Neuronal stem cell (in vitro differentiated cells): ENCODE measurements around the gene NBPF3.

Source experiments
- DNase-seq: peaks from one replicate; pipeline ENCODE4 v3.0.0-alpha.2; 2013; ENCODE audit warnings: low spot score
- H2AFZ ChIP-seq: one replicate; pipeline ENCODE4 v1.6.1; 2013; ENCODE audit warnings: mild to moderate bottlenecking, low read length, inconsistent platforms
- H2AK5ac ChIP-seq: 2 replicates; pipeline ENCODE4 v1.6.1; 2013; ENCODE audit warnings: low read depth, mild to moderate bottlenecking, inconsistent platforms, low read length, moderate library complexity, mixed read lengths
- H2BK120ac ChIP-seq: 2 replicates; pipeline ENCODE4 v1.6.1; 2013; ENCODE audit warnings: low read depth, mild to moderate bottlenecking, inconsistent platforms, low read length, moderate library complexity, mixed read lengths
- H2BK12ac ChIP-seq: one replicate; pipeline ENCODE4 v1.6.1; 2013; ENCODE audit warnings: low read length, inconsistent platforms
- H2BK15ac ChIP-seq: 2 replicates; pipeline ENCODE4 v1.6.1; 2013; ENCODE audit warnings: mild to moderate bottlenecking, low read length, inconsistent platforms, mixed read lengths
- H2BK5ac ChIP-seq: one replicate; pipeline ENCODE4 v1.6.1; 2013; ENCODE audit warnings: inconsistent platforms, mild to moderate bottlenecking, low read length, moderate library complexity
- H3K14ac ChIP-seq: one replicate; pipeline ENCODE4 v1.6.1; 2013; ENCODE audit warnings: low read length, inconsistent platforms
- H3K18ac ChIP-seq: 2 replicates; pipeline ENCODE4 v1.6.1; 2013; ENCODE audit warnings: low read length, inconsistent platforms
- H3K23ac ChIP-seq: 2 replicates; pipeline ENCODE4 v1.6.1; 2013; ENCODE audit warnings: low read depth, mild to moderate bottlenecking, mixed read lengths, low read length, inconsistent platforms; ENCODE audit not compliant: poor library complexity
- H3K27ac ChIP-seq: replicated peaks from 3 replicates; pipeline ENCODE4 v1.5.1; 2013; ENCODE audit warnings: low read length, inconsistent platforms
- H3K27me3 ChIP-seq, 3 experiments: 2 replicates each; pipeline ENCODE4 v1.6.1; 2013; ENCODE audit warnings: low read length in 3 of 3, mild to moderate bottlenecking in 2 of 3, inconsistent platforms in 1 of 3, low read depth in 1 of 3, mixed read lengths in 1 of 3, moderate library complexity in 1 of 3; ENCODE audit not compliant: control insufficient read depth in 3 of 3, insufficient read depth in 3 of 3
- H3K36me3 ChIP-seq, 2 donors: replicated peaks in 1 of 2; 2 replicates each; pipeline ENCODE4 v1.6.1; 2013; ENCODE audit warnings: low read length in 2 of 2; ENCODE audit not compliant: control insufficient read depth in 2 of 2, insufficient read depth in 2 of 2
- H3K4ac ChIP-seq: 2 replicates; pipeline ENCODE4 v1.6.1; 2013; ENCODE audit warnings: inconsistent platforms, mild to moderate bottlenecking, low read length, moderate library complexity
- H3K4me1 ChIP-seq, 2 donors: 1 replicate in 1 of 2; 2 replicates in 1 of 2; pipeline ENCODE4 v1.6.1; 2013; ENCODE audit warnings: low read length in 2 of 2, low read depth in 1 of 2; ENCODE audit not compliant: control insufficient read depth in 2 of 2, insufficient read depth in 1 of 2
- H3K4me2 ChIP-seq: one replicate; pipeline ENCODE4 v1.6.1; 2013; ENCODE audit warnings: mild to moderate bottlenecking, low read length, inconsistent platforms; ENCODE audit not compliant: insufficient read depth, poor library complexity, severe bottlenecking
- H3K4me3 ChIP-seq, 2 donors: 2 replicates each; pipeline ENCODE4 v1.5.1; 2013; ENCODE audit warnings: low read length in 2 of 2, mild to moderate bottlenecking in 2 of 2, inconsistent platforms in 1 of 2, moderate library complexity in 1 of 2
- H3K79me1 ChIP-seq: one replicate; pipeline ENCODE4 v1.6.1; 2013; ENCODE audit warnings: low read depth, mild to moderate bottlenecking, inconsistent platforms, low read length, moderate library complexity
- H3K9ac ChIP-seq: one replicate; pipeline ENCODE4 v1.6.1; 2013; ENCODE audit warnings: mild to moderate bottlenecking, low read depth, low read length, inconsistent platforms; ENCODE audit not compliant: poor library complexity
- H3K9me3 ChIP-seq, 2 donors: replicated peaks in 1 of 2; 2 replicates each; pipeline versions ENCODE3 to v1.6.1; 2013; ENCODE audit warnings: low read length in 2 of 2, mild to moderate bottlenecking in 2 of 2, inconsistent platforms in 1 of 2, low read depth in 1 of 2, mixed read lengths in 1 of 2, moderate library complexity in 1 of 2; ENCODE audit not compliant: control insufficient read depth in 2 of 2, insufficient read depth in 1 of 2
- H4K8ac ChIP-seq: one replicate; pipeline ENCODE4 v1.6.1; 2013; ENCODE audit warnings: low read depth, mild to moderate bottlenecking, inconsistent platforms, low read length, moderate library complexity
- H4K91ac ChIP-seq: one replicate; pipeline ENCODE4 v1.6.1; 2013; ENCODE audit warnings: low read length, low read depth, mild to moderate bottlenecking, inconsistent platforms; ENCODE audit not compliant: poor library complexity
- WGBS, 2 donors: extraction: QIAGEN DNeasy Blood & Tissue Kit; methylation state at CpG; one replicate each; pipeline ENCODE4 v1.1.7; 2013; ENCODE audit warnings: missing lambda C conversion rate in 2 of 2, mixed read lengths in 1 of 2; ENCODE audit not compliant: insufficient read length in 2 of 2, insufficient replicate concordance in 1 of 2; ENCODE audit errors: extremely low coverage in 2 of 2; 5-methylcytosine and 5-hydroxymethylcytosine counted together

The NBPF3 gene

DNA sequence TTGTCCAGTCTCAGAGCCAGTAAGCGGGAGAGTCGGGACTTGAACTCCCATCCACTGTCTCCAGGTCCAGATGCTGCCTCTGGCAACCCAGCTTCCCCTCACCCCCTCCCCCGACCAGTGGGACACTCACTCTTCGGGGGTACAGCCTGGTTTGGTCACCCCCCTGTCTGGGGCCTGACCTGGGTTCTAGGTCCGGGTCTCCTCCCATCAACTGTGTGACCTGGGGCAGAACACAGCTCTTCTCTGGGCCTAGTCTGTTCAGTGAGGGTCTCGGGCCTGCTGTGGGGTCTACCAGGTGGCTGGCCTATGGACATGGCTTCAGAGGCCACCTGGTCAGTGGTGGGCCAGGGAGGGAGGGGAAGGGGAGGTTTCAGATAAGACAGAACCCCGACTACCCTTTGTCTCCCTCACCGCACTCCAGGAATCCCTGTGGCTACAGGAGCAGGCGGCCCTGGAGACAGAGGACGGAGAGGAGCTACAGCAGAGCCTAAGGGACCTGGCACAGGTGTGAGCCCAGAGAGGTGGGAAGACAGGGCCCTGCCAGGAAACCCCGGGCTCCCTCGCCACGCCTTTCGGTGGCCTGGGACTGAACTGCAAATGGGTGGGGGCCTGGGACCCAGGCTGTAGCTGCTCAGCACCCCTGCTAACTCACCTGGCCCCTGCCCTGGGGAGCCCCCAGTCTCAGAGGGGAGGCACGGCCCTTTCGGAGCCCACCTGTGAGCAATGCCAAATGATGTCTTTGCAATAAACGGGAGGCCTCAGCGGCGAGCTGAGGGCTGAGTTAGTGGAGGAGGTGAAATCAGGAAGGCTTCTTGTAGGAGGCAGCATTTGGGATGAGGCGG lies 4.1 kb upstream of the NBPF3 start:
- Histone ChIP-seq H3K79me1 (peaks cover 2% of the 10 kb centered on the region), H3K9me3 (no peaks in the 10 kb centered on the region), H3K27ac (no peak overlapping the region), H2AK5ac (peak overlapping the region; percentile 2), H3K18ac (peak overlapping the region; percentile 96), H3K23ac (peak overlapping the region; percentile 97), H3K4me1 (peaks cover 0 to 2% of the 10 kb centered on the region in 2 donors), H2AFZ (no peak overlapping the region), H3K9ac (no peak overlapping the region), H2BK12ac (no peak overlapping the region), H3K36me3 (no peaks in the 10 kb centered on the region), H2BK15ac (peak overlapping the region; percentile 85), H3K4ac (no peak overlapping the region), H4K8ac (no peak overlapping the region), H3K14ac (no peak overlapping the region), H4K91ac (no peak overlapping the region), H3K4me2 (peak overlapping the region; percentile 57), H2BK5ac (peak overlapping the region; percentile 2), H3K4me3 (no peak overlapping the region), H2BK120ac (peak overlapping the region; percentile 31), H3K27me3 (peaks cover 0 to 23% (median 15%) of the 10 kb centered on the region in 3 experiments)
- WGBS, 2 donors: no CpG with 5 or more reads among the region's 20 CpGs
- DNase-seq: no peak

DNA sequence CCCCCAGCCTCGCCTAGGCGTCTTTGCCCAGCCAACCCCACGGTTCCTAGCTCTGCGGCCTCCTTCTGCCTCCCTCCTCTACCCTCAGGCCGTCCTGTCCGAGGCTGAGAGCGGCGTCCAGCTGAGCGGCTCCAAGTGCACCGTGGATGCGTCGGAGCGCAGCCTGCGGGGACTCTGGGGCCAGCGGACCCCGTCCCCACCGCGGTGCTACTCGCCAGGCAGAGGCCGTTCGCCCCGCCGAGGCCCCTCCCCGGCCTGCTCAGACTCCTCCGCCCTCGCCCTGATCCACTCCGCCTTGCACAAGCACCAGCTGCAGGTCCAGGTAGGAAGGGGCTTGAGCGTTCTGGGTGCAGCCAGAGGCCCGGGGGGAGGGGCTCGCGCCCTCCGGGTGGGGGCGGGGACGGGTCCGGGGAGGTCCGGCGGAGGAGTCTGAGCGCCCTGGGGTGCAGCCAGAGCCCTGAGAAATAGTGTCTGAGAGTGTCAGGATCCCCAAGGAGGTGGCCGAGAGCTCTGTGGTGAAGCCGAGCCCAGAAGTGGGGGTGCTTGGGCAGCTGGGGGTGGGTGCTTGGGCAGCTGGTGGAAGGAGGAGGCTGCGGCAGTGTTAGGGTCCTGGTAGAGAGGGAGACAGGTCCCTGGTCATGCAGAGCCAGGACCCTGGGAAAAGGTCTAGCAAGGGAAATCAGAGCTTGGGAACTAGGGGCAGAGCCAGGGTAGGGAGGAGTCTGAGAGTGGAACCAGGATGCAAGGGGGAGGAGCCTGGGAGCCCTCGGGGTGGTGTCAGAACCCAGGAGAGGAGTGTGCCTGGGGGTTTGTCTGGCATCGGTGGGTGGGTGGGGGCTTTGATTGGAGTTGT lies 3.2 kb upstream of the NBPF3 start:
- DNase-seq: no peak
- peak overlapping the region in 1 of 2 donors; percentile 71 for H3K4me3 ChIP-seq

DNA sequence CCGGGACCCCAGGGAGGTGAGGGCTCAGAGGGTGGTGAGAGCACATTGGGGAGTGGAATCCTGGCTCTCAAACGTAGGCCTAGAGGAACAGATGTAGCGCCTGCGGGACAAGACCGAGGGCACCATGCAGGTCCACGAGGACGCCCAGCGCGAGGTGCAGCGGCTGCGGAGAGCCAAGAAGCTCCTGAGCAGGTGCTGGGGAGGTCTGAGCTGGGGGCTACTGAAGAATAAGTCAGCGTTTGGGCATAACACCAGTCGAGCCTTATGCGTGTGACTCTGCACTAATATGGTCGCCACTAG lies 2.6 kb upstream of the NBPF3 start:
- Histone ChIP-seq H3K9ac (no peak overlapping the region), H3K27ac (no peak overlapping the region), H3K27me3 (peaks cover 0 to 19% (median 19%) of the 10 kb centered on the region in 3 experiments), H2BK120ac (no peak overlapping the region), H2AK5ac (no peak overlapping the region), H4K8ac (no peak overlapping the region), H2BK15ac (peak overlapping the region; percentile 54), H3K4ac (no peak overlapping the region), H3K36me3 (no peaks in the 10 kb centered on the region), H3K14ac (no peak overlapping the region), H3K79me1 (peaks cover 2% of the 10 kb centered on the region), H3K4me1 (peaks cover 0 to 2% of the 10 kb centered on the region in 2 donors), H3K4me3 (peak overlapping the region in 1 of 2 donors; percentile 71), H3K23ac (no peak overlapping the region), H2AFZ (peak overlapping the region; percentile 87), H2BK12ac (no peak overlapping the region), H2BK5ac (no peak overlapping the region), H3K4me2 (no peak overlapping the region), H4K91ac (no peak overlapping the region), H3K9me3 (no peaks in the 10 kb centered on the region), H3K18ac (peak overlapping the region; percentile 66)
- no CpG with 5 or more reads among the region's 15 CpGs for WGBS, 2 donors
- no peak for DNase-seq

More for the DNA sequence above, 3.2 kb upstream of the NBPF3 start:
- Histone ChIP-seq H2BK15ac (peak overlapping the region; percentile 85), H3K4me2 (peak overlapping the region; percentile 57), H2BK12ac (peak overlapping the region; percentile 94), H3K9ac (peak overlapping the region; percentile 77), H4K91ac (no peak overlapping the region), H3K36me3 (no peaks in the 10 kb centered on the region), H3K14ac (peak overlapping the region; percentile 98), H3K18ac (peak overlapping the region; percentile 96), H3K79me1 (peaks cover 2% of the 10 kb centered on the region), H3K4me1 (peaks cover 0 to 2% of the 10 kb centered on the region in 2 donors), H3K9me3 (no peaks in the 10 kb centered on the region), H3K27me3 (peaks cover 0 to 19% (median 19%) of the 10 kb centered on the region in 3 experiments), H2BK120ac (peak overlapping the region; percentile 31), H2AK5ac (no peak overlapping the region), H2BK5ac (peak overlapping the region; percentile 2), H3K23ac (peak overlapping the region; percentile 97), H4K8ac (no peak overlapping the region), H2AFZ (peak overlapping the region; percentile 87), H3K4ac (peak overlapping the region; percentile 76), H3K27ac (no peak overlapping the region)
- no CpG with 5 or more reads among the region's 43 CpGs for WGBS, 2 donors
